Measurements from ENCODE around the gene MAD2L1BP.

MAD2L1BP gene

GRCh38 chr6:43683708-43684455, 48.2 kb downstream of the MAD2L1BP start:
- DNase-seq (ENCODE audit: low spot score): no peak

DNA sequence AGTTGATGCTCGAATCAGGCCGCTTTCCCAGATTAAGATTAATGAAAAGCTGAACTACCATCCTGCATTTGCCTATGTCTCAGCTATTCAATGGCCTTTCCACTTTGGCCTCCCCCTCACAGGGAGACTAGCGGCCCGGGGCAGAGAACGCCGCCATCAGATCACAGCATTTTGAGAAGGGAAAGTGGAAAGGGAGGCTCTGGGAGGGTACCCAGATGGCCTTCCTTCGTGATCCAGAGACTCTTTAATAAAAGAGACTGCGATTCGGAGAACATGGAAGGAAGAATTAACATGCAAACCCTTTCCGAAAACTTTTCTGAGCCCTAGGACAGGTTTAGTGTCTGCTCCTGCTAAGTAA, 51.4 kb downstream of the MAD2L1BP start:
- DNase-seq (ENCODE audit: low spot score): no peak

DNA sequence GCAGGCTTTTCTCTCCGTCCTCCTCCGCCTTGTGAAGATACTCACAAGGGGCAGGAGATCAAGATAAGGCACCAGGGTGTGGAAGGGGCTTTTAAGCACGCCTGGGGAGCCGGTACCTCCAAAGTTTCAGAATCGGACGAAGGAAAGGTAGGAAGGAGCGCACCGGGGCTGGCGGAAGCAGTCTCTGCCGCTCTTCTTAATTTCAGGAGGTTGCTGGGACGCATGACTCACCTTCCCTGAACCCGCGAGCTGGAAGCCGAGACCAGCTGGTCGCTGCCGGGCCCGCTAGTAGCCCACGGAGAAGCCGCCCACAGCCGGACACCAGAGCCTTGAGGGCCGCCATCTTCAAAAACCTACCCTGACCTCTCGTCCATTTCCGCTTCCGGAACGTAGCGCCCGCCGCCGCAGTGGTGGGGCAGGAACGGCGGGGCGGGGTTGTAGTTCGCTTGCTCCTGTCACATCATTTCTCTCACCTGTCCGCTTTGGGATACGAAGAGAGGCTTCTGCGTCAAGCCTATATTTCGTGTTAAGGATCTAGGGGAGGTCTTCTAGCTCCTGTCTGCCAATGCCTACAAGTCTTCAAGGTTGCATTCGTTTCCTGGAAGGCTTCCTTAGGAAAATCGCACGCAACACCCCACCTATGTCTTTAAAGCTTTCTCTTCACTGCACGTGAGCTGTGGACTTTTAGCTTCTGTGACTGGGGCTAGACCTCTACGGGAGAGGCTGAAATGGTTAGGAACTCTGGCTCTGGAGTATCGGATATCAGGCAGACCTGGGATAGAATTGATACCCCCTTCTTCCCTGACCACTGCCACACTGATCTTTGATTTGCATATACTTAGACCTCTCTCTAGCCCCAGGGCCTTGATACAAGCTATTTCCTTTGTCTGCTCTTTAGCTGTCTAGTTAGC, 52.1 kb downstream of the MAD2L1BP start, which contains the start of gene MRPS18A:
TSS of gene MRPS18A (minus strand) at position 355 of the 911 bp plus-strand sequence. CDS start at position 343, 12 bp downstream.
- peak; percentile 65 for DNase-seq (ENCODE audit: low spot score)

GRCh38 chr6:43689421-43689820, 53.8 kb downstream of the MAD2L1BP start:
- no peak for DNase-seq (ENCODE audit: low spot score)
